Activated CD4-positive, alpha-beta T cell treated with anti-CD3 and anti-CD28 coated beads for 4 hours (primary cell): ENCODE data around the gene KBTBD6.
A peak's percentile ranks its signal among the peaks of the same experiment; 100 is the strongest.
"Not testable (repeated sequence)": the region's sequence is repeated elsewhere in the genome, so short reads cannot be mapped to it uniquely, and the experiment has no call there.

Experiments
- DNase-seq, 2 donors: peaks; one replicate each; pipeline ENCODE4 v3.0.0-alpha.2; 2020

The KBTBD6 gene

GRCh38 chr13:41132512-41133152, at the start of gene KBTBD6:
TSS of gene KBTBD6 (minus strand) at chr13:41132802. CDS start at chr13:41132511, 291 bp downstream.
- DNase-seq, result peak; percentile 92 to 94

- DNase-seq, result no peak
Measured at GRCh38 chr13:41182231-41182630, 49.6 kb upstream of the KBTBD6 start.

- DNase-seq, result no peak
Measured at GRCh38 chr13:41179593-41180250, 47.1 kb upstream of the KBTBD6 start.

- no peak for DNase-seq
Measured at GRCh38 chr13:41178040-41178439, 45.4 kb upstream of the KBTBD6 start.

- DNase-seq, result no peak
Measured at GRCh38 chr13:41177616-41178015, 45.0 kb upstream of the KBTBD6 start.

- not testable (repeated sequence) for DNase-seq
Measured at GRCh38 chr13:41175576-41175975, 43.0 kb upstream of the KBTBD6 start.

DNA sequence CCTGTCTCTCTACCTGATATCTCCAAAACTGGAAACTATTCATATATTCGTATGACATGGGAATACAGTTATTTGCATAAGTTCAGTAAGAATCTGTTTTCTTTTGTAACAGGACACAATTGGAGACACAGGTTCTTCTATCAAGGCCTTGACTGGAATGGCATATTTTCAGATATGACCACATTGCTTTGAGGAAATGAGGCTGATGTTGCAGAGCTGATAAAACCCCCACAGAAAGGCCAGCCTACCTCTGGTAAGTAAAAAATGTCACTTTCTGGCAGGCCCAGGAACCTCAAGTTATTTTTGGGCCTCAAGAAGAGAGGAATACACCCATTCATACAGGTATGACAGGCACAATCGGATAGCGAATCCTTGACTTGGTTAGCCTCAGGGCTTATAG, 29.5 kb upstream of the KBTBD6 start:
- no peak for DNase-seq

DNA sequence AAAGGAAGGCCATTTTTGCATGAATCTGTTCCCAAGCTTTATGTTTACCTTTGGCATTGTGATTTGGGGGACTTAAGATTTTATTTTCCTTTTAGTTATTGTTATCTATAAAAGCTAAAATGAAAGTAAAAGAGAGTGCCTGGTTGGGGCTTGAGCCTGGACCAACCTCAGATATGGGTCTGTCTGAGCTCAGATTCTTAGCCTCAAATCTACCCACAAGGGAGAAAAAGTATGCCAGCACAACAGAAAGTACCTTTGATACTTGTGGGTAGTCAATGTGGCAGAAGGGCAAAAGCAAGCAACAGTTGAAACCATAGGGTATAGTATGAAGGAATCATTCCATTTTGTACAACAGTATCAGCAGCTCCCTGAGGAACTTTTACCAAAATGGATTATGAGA, 26.6 kb upstream of the KBTBD6 start:
- no peak for DNase-seq

DNA sequence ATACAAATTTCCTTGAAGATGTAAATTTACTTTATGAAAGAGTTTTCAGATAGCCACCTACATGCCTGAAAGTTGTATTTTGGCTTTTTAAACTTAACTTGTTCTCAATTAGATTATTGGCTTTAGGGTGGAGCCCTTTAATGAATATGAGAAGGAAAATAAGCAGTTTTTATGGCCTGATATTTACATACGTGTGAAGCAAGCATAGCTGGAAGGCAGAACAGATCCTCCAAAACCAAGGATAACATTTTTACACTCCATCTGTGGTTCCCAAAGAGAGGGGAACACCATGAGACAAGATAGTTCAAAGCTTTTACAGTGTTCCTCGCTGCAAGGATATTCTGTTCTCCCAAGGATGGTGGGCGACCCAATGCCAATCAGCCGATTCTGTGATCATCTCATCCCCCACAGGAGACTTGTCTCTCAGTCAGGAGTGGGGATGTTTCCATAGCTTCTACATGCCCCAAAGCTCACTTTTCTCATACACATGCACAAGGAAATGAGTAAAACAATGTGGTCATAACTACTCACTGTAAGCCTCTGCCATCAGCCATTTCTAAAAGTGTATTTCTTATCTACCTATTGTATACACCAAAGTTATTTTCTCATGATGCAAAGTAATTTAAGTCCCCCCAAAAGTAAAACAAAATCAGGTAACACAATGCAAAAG, 24.6 kb upstream of the KBTBD6 start:
- no peak for DNase-seq

DNA sequence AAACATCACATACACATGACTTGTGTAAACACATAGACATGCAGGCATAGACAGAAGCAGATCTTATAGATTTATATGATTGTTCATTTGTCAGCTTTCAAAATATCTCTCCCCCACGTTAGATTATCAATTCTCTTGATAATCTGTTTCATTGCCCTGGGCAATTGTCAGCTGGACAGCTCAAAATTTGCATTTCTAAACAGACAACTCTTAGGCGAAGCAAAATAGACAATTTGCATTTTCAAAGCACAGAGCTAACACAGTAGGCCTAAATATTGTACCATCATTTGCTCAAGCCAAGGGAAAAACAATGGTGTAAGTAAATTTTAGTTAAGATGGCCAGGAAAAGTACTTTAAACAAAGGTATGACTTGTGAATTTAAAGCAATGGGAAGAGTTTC, 24.0 kb upstream of the KBTBD6 start:
- no peak for DNase-seq

GRCh38 chr13:41154042-41154441, 21.4 kb upstream of the KBTBD6 start:
- DNase-seq, result no peak

- no peak for DNase-seq
Measured at GRCh38 chr13:41152005-41152404, 19.4 kb upstream of the KBTBD6 start.

DNA sequence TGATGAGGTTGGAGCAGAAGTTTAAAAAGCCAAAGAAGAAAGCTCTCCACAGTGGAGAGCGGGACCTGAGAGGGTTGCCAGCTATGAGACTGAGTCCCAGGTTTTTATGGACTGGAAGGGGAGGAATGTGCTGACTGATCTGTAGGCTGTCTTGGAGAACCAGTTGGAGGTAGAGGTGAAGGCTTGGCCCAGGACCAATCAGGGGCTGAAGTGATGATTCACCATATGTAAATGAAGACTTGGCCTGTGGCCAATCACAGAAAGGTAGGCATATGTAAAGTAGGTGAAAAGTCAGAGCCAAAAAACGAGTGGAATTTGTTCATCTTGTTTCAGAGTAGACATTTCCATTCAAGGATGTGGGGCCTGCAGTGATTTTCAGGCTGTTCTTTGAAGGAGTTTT, 17.5 kb upstream of the KBTBD6 start:
- no peak for DNase-seq

DNA sequence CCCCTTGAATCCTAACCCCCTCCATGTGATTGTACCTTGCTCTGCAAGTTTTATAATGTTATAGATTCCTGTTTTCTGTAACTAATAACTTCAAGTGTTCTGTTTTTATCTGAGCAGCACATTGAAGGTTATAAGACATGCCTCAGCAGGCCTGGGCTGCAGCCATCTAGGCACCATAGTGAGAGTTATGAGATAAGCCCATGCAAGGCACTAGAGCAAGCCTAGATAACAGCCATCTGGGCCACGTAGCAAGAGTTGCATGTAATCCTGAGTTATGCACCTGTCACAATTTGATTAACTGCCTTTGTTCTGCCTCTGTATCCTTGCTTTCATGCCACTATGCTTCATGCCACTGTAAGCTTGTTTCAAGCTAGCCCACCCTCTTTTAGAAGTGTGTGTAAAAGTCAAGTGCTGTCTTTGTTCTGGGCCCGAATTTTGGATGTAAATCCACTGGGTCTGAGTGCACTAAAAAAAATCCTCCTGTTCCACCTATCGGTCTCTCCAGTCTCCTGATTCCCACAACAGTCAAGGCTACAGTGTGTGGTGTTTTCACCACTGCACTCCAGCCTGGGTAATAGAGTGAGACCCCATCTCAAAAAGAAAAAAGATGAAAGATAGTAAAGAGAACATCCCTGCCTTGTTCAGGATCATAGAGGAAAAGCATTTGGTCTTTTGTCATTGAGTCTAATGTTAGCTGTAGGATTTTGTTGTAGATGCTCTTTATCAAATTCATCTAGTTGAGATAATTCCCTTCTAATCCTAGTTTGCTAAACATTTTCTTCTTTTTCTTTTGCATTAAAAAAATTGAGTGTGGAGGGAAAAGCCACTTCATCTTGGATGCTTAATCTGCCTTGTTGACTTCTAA, 16.0 kb upstream of the KBTBD6 start:
- no peak for DNase-seq

GRCh38 chr13:41145136-41145908, 12.7 kb upstream of the KBTBD6 start:
- DNase-seq, result no peak

DNA sequence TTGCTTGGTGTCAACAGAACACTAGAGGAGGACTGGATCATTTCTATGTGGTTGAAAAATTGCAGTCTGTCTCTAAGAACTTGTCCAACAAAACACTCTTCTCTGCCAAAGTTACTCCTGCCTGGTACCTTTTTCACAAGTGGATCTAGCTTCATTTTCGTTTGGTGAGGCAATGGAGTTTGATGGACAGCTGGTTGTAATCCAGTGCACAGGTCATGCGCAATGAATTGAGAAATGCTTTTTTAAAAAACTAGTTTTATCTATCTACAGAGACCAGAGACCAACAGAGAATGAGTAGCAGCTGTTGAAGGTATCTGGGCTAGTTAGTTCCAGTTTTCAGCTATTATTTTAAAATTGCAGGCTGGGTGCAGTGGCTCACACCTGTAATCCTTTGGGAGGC, 12.0 kb upstream of the KBTBD6 start:
- no peak for DNase-seq

GRCh38 chr13:41139296-41139966, 6.8 kb upstream of the KBTBD6 start:
- no peak for DNase-seq

GRCh38 chr13:41137951-41138350, 5.3 kb upstream of the KBTBD6 start:
- no peak for DNase-seq

DNA sequence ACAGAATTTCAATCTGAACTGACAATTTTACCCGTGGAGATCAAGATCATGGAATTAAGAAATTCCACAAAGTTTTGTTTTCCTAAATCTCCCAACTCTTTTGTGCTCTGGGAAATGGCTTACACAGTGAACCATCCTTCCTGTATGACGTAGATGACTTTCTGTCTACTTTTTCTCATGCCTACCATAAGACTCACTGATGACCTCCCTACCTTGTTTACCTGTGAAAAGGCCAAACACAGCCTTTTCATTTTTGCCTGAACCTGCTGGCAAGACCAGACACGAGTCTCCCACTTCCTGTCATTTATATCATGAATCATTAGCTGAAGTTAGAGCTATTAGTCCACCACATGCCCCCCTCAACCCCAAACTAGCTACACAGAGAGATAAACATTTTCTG, 4.6 kb upstream of the KBTBD6 start:
- DNase-seq, result no peak

DNA sequence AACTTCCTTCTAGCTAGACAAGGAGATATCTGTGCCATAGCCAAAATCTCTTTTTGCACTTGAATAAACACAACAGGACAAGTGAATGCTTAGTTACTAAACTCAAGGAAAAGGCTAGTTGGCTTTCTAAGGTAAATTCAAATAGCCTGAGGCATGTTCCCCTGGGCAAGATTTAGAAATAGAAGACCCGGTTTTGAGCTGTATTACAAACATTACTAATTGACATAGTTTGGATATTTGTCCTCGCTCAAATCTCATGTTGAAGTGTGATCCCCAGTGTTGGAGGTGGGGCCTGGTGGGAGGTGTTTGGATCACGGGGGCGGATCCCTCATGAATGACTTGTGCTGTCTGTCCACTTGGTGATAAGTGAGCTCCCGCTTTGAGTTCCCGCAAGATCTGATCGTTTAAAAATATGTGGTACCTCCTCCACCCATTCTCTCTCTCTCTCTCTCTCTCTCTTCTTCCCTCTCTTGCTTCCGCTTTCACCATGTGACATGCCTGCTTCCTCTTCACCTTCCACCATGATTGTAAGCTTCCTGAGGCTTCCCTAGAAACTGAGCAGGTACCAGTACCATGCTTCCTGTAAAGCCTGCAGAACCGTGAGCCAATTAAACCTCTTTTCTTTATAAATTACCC, 3.9 kb upstream of the KBTBD6 start:
- no peak for DNase-seq

GRCh38 chr13:41133951-41134350, 1.3 kb upstream of the KBTBD6 start:
- no peak for DNase-seq
